ENCODE measurements around the gene MBOAT1. TPM values are rescaled to one million over a fixed set of nuclear protein-coding genes. Genes with fewer than 3 reads are reported as not detected.

The MBOAT1 gene
- total RNA-seq, 1 donor from 2014 or later: 6.4 TPM

DNA sequence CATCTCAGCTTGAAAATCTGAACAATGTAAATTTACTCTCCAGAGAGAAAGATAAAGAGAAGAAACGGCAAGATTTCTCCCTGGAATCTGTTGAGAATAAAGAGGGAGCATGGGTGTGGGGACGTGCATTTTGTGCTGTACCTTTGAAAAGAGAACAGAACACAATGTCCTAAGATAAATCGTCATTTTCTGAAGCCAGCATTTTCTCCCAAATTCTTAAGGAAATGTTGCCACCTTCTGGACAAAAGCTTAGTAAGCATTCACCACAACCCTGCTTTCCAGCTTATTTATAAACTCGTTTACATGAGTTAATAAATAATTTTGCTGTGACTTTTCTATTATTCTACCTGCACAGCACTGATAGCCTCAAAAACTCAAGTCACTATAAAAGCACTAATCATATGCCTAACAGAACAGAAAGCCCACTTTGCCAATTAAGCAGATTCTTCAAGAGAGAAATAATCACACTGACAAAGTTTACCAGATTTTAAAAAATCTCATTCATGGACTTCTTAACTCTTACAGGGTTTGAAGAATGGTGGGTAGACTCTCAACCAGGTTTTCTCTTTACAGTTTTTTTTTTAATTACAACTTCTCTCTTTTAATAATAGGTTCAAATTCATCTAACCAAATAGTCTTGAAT lies 155.8 kb downstream of the MBOAT1 start:
- TF ChIP-seq, protein P1, sequence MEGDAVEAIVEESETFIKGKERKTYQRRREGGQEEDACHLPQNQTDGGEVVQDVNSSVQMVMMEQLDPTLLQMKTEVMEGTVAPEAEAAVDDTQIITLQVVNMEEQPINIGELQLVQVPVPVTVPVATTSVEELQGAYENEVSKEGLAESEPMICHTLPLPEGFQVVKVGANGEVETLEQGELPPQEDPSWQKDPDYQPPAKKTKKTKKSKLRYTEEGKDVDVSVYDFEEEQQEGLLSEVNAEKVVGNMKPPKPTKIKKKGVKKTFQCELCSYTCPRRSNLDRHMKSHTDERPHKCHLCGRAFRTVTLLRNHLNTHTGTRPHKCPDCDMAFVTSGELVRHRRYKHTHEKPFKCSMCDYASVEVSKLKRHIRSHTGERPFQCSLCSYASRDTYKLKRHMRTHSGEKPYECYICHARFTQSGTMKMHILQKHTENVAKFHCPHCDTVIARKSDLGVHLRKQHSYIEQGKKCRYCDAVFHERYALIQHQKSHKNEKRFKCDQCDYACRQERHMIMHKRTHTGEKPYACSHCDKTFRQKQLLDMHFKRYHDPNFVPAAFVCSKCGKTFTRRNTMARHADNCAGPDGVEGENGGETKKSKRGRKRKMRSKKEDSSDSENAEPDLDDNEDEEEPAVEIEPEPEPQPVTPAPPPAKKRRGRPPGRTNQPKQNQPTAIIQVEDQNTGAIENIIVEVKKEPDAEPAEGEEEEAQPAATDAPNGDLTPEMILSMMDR (IDR thresholded peaks at IDR 0.05; ENCODE audit: insufficient read depth, low read depth, low read length): peak; percentile 64
- TF ChIP-seq EZH2 (IDR thresholded peaks at IDR 0.05; ENCODE audit: insufficient read depth, low read length): no peak
- H3K27me3 ChIP-seq (ENCODE audit: insufficient read depth, low read length): no peaks in the 10 kb centered on the region
- no peak overlapping the region for H3K27ac Mint-ChIP-seq (ENCODE audit: unreplicated experiment)
- no peak overlapping the region for H3K4me3 ChIP-seq (ENCODE audit: insufficient read depth, low read depth, low read length)
- no peaks in the 10 kb centered on the region for H3K36me3 Mint-ChIP-seq (ENCODE audit: low read depth, unreplicated experiment)
- DNase-seq (ENCODE audit: low read depth) (peak; percentile 27), FAIRE-seq (peak; percentile 91)
- no peaks in the 10 kb centered on the region for H3K36me3 ChIP-seq (ENCODE audit: insufficient read depth, low read length)
- H3K4me1 ChIP-seq (ENCODE audit: insufficient read depth, low read length): no peaks in the 10 kb centered on the region
- H3K9me3 ChIP-seq (ENCODE audit: insufficient read depth, low read depth, low read length): no peaks in the 10 kb centered on the region
- no peaks in the 10 kb centered on the region for H3K4me1 Mint-ChIP-seq (ENCODE audit: low read depth, unreplicated experiment)
- peaks cover 2% of the 10 kb centered on the region for H3K9me3 Mint-ChIP-seq (ENCODE audit: unreplicated experiment)
- H3K27me3 Mint-ChIP-seq (ENCODE audit: low read depth, unreplicated experiment): no peaks in the 10 kb centered on the region
- H2AFZ ChIP-seq (ENCODE audit: low read depth, low read length): no peak overlapping the region
- H3K4me3 Mint-ChIP-seq (ENCODE audit: unreplicated experiment): no peak overlapping the region
- H4K20me1 ChIP-seq (ENCODE audit: insufficient read depth, low read length): no peaks in the 10 kb centered on the region
- no peak overlapping the region for H3K27ac ChIP-seq (ENCODE audit: low read depth, low read length)
- no peak overlapping the region for H3K9ac ChIP-seq (ENCODE audit: low read length)
- no peaks in the 10 kb centered on the region for H3K79me2 ChIP-seq (ENCODE audit: insufficient read depth, low read length)
- no peak overlapping the region for H3K4me2 ChIP-seq (ENCODE audit: low read length)

DNA sequence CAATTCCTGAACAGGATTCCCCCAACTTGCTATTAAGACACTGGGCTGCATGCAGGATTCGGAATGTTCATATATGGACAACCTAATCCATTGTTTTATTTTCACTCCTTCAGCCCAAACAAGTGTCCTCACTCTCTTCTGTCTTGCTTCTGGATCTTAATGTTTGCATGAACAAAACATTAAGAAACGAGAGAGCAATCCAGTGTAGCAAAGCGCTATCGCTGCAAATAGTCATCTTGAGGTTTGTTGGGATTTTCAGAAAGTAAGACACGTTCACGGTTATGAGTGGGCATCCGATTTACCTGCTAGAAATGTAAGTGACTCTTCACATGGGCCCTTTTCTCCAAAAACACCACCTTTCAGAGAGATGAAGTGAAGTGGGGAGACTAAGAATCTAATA lies 156.4 kb downstream of the MBOAT1 start:
- Histone ChIP-seq H3K9me3 (ENCODE audit: insufficient read depth, low read depth, low read length) (no peaks in the 10 kb centered on the region), H3K27me3 (ENCODE audit: insufficient read depth, low read length) (no peaks in the 10 kb centered on the region), H3K79me2 (ENCODE audit: insufficient read depth, low read length) (no peaks in the 10 kb centered on the region), H3K9ac (ENCODE audit: low read length) (no peak overlapping the region), H3K36me3 (ENCODE audit: insufficient read depth, low read length) (no peaks in the 10 kb centered on the region), H4K20me1 (ENCODE audit: insufficient read depth, low read length) (no peaks in the 10 kb centered on the region), H3K4me3 (ENCODE audit: insufficient read depth, low read depth, low read length) (no peak overlapping the region), H3K4me2 (ENCODE audit: low read length) (no peak overlapping the region), H3K27ac (ENCODE audit: low read depth, low read length) (no peak overlapping the region), H3K4me1 (ENCODE audit: insufficient read depth, low read length) (no peaks in the 10 kb centered on the region), H2AFZ (ENCODE audit: low read depth, low read length) (no peak overlapping the region)
- Mint-ChIP-seq H3K4me1 (ENCODE audit: low read depth, unreplicated experiment) (no peaks in the 10 kb centered on the region), H3K36me3 (ENCODE audit: low read depth, unreplicated experiment) (no peaks in the 10 kb centered on the region), H3K27me3 (ENCODE audit: low read depth, unreplicated experiment) (no peaks in the 10 kb centered on the region), H3K9me3 (ENCODE audit: unreplicated experiment) (no peaks in the 10 kb centered on the region), H3K4me3 (ENCODE audit: unreplicated experiment) (no peak overlapping the region), H3K27ac (ENCODE audit: unreplicated experiment) (no peak overlapping the region)
- FAIRE-seq (no peak), DNase-seq (ENCODE audit: low read depth) (no peak)
- TF ChIP-seq, protein P1 (IDR thresholded peaks at IDR 0.05; ENCODE audit: insufficient read depth, low read depth, low read length): no peak
- no peak for TF ChIP-seq EZH2 (IDR thresholded peaks at IDR 0.05; ENCODE audit: insufficient read depth, low read length)

Other genes starting within 250 kb of the MBOAT1 start
- gene E2F3, start 189.4 kb upstream of the MBOAT1 start, total RNA-seq: 24.8 and 27.4 TPM in 2 replicates

Data from astrocyte (in vitro differentiated cells and primary cell).